HCT116 (cell line): ENCODE measurements around the gene APC2. TPM values are rescaled to one million over a fixed set of nuclear protein-coding genes. Genes with fewer than 3 reads are reported as not detected.

Experiments used
- ATAC-seq: fragments of 200-7000 bp; cut with Tn5 transposase; 2 replicates; pipeline ENCODE4 v1.9.1; 2020; ENCODE audit warnings: mild to moderate bottlenecking, moderate library complexity
- BruUV-seq: library from RNA; stranded (reverse); fragments of 400-500 nt; replicated peaks from 2 replicates; lab custom pipeline; 2021; lab: Mats Ljungman, UMichigan
- CTCF ChIA-PET: fragments of 300-600 bp; sonication (Branson Sonifier 250); formaldehyde crosslinking; loops from one replicate; lab custom pipeline; 2021; ENCODE audit warnings: antibody characterized with exemption; lab: Charles Lee
- POLR2A ChIA-PET: fragments of 300-600, 350-600 bp; sonication (Branson Sonifier 250); formaldehyde crosslinking; loops from one replicate; lab custom pipeline; 2021; ENCODE audit warnings: antibody characterized with exemption; lab: Charles Lee
- RAD21 ChIA-PET, 2 experiments: fragments of 300-600 bp; sonication (Branson Sonifier 250); formaldehyde crosslinking; loops; one replicate each; lab custom pipeline; 2023; ENCODE audit warnings: low total read pairs in 2 of 2; ENCODE audit not compliant: uncharacterized antibody in 2 of 2, unreplicated experiment in 2 of 2, low non-redundant PET in 1 of 2; lab: Charles Lee
- DNase-seq: peaks from one replicate; pipeline ENCODE4 v3.0.0-alpha.2; 2010; ENCODE audit warnings: low read depth, low spot score
- H2AFZ ChIP-seq: fragments of 200-600 bp; shearing (Covaris generic), sonication (generic); 2 replicates; pipeline ENCODE4 v1.6.1; 2017; ENCODE audit warnings: low read depth, mixed run types, mixed read lengths, antibody characterized with exemption, low read length; ENCODE audit not compliant: poor library complexity, severe bottlenecking
- H3K27ac ChIP-seq: 2 replicates; pipeline ENCODE4 v1.5.1; 2012; ENCODE audit warnings: low read depth, low read length
- H3K27me3 ChIP-seq: fragments of 200-600 bp; sonication (generic); 2 replicates; pipeline ENCODE4 v1.6.1; 2016; ENCODE audit warnings: mixed run types, low read length, mixed read lengths; ENCODE audit not compliant: insufficient read depth
- H3K36me3 ChIP-seq, 2 experiments: fragments of 200-500 bp in 1 of 2; fragments of 200-600 bp in 1 of 2; sonication (Bioruptor generic) in 1 of 2; sonication (generic) in 1 of 2; 2 replicates each; pipeline versions ENCODE4 v1.5.1 to v1.6.1; 2014 to 2016; ENCODE audit warnings: low read length in 2 of 2, inconsistent platforms in 1 of 2, mixed read lengths in 1 of 2, mixed run types in 1 of 2; ENCODE audit not compliant: insufficient read depth in 2 of 2, control insufficient read depth in 1 of 2
- H3K4me1 ChIP-seq, 2 experiments: fragments of 200-600 bp in 1 of 2; sonication (generic) in 1 of 2; 2 replicates each; pipeline versions ENCODE4 v1.5.1 to v1.6.1; 2012 to 2017; ENCODE audit warnings: low read length in 2 of 2, inconsistent platforms in 1 of 2, mild to moderate bottlenecking in 1 of 2, mixed read lengths in 1 of 2, mixed run types in 1 of 2, moderate library complexity in 1 of 2; ENCODE audit not compliant: insufficient read depth in 2 of 2, control insufficient read depth in 1 of 2
- H3K4me2 ChIP-seq: fragments of 200-600 bp; sonication (generic); 2 replicates; pipeline ENCODE4 v1.6.1; 2017; ENCODE audit warnings: mixed run types, low read length, mixed read lengths
- H3K4me3 ChIP-seq, 2 experiments: fragments of 200-600 bp in 1 of 2; sonication (generic) in 1 of 2; replicated peaks in 1 of 2; 2 replicates each; pipeline ENCODE4 v1.5.1; 2011 to 2016; ENCODE audit warnings: low read length in 2 of 2, control low read depth in 1 of 2, low read depth in 1 of 2, mild to moderate bottlenecking in 1 of 2, mixed read lengths in 1 of 2, mixed run types in 1 of 2
- H3K79me2 ChIP-seq: fragments of 200-600 bp; sonication (generic); 2 replicates; pipeline ENCODE4 v1.6.1; 2017; ENCODE audit warnings: mild to moderate bottlenecking, mixed run types, low read length, moderate library complexity, mixed read lengths; ENCODE audit not compliant: insufficient read depth
- H3K9ac ChIP-seq: fragments of 200-600 bp; sonication (generic); 2 replicates; pipeline ENCODE4 v1.6.1; 2016; ENCODE audit warnings: low read length, mixed read lengths
- H3K9me2 ChIP-seq: fragments of 200-600 bp; sonication (generic), shearing (Covaris generic); 2 replicates; pipeline ENCODE4 v1.6.1; 2017; ENCODE audit warnings: mixed run types, mild to moderate bottlenecking, moderate library complexity; ENCODE audit not compliant: insufficient read depth
- H3K9me3 ChIP-seq, 2 experiments: fragments of 200-500 bp in 1 of 2; fragments of 200-600 bp in 1 of 2; sonication (Bioruptor generic) in 1 of 2; sonication (generic) in 1 of 2; 2 replicates each; pipeline ENCODE4 v1.6.1; 2014 to 2017; ENCODE audit warnings: low read length in 2 of 2, mixed read lengths in 2 of 2, inconsistent platforms in 1 of 2, low read depth in 1 of 2, mild to moderate bottlenecking in 1 of 2, mixed run types in 1 of 2, moderate library complexity in 1 of 2; ENCODE audit not compliant: control insufficient read depth in 1 of 2, insufficient read depth in 1 of 2
- H4K20me1 ChIP-seq: fragments of 200-600 bp; sonication (generic), shearing (Covaris generic); 2 replicates; pipeline ENCODE4 v1.6.1; 2017; ENCODE audit warnings: mixed run types, mild to moderate bottlenecking, moderate library complexity; ENCODE audit not compliant: insufficient read depth
- ATF3 ChIP-seq: IDR thresholded peaks from 2 replicates; pipeline ENCODE4 v1.6.1; 2012
- CBX3 ChIP-seq: IDR thresholded peaks from 2 replicates; pipeline ENCODE4 v1.6.1; 2012; ENCODE audit warnings: low read depth
- CEBPB ChIP-seq: IDR thresholded peaks from 2 replicates; pipeline ENCODE4 v1.6.1; 2012; ENCODE audit warnings: low read depth
- CTCF ChIP-seq, 3 experiments: fragments of 200-600 bp in 1 of 3; sonication (generic) in 1 of 3; IDR thresholded peaks in 2 of 3; conservative IDR thresholded peaks in 1 of 3; 2 replicates each; pipeline ENCODE4 v1.5.1; 2012 to 2017; ENCODE audit warnings: low read depth in 2 of 3, low read length in 2 of 3, antibody characterized with exemption in 1 of 3, borderline replicate concordance in 1 of 3, control low read depth in 1 of 3, mild to moderate bottlenecking in 1 of 3, mixed read lengths in 1 of 3, mixed run types in 1 of 3, moderate library complexity in 1 of 3; ENCODE audit not compliant: insufficient read depth in 1 of 3
- EGR1 ChIP-seq: IDR thresholded peaks from 2 replicates; pipeline ENCODE4 v1.6.1; 2012; ENCODE audit warnings: low read depth
- ELF1 ChIP-seq: IDR thresholded peaks from 2 replicates; pipeline ENCODE4 v1.6.1; 2012; ENCODE audit warnings: low read depth, borderline replicate concordance
- EZH2 ChIP-seq: fragments of 200-600 bp; sonication (generic); IDR thresholded peaks from 2 replicates; pipeline ENCODE4 v1.6.1; 2017; ENCODE audit warnings: antibody characterized with exemption, mixed run types
- FOSL1 ChIP-seq: IDR thresholded peaks from 2 replicates; pipeline ENCODE4 v1.6.1; 2012; ENCODE audit warnings: low read depth
- POLR2A ChIP-seq: IDR thresholded peaks from 2 replicates; pipeline ENCODE4 v1.7.0; 2011; ENCODE audit warnings: borderline replicate concordance; ENCODE audit not compliant: insufficient read depth, insufficient read length; ENCODE audit errors: extremely low read depth
- RAD21 ChIP-seq: IDR thresholded peaks from 2 replicates; pipeline ENCODE4 v1.6.1; 2012; ENCODE audit warnings: low read depth, mild to moderate bottlenecking
- SIN3A ChIP-seq: IDR thresholded peaks from 2 replicates; pipeline ENCODE4 v1.6.1; 2012; ENCODE audit warnings: low read depth
- SP1 ChIP-seq: IDR thresholded peaks from 2 replicates; pipeline ENCODE4 v1.6.1; 2012; ENCODE audit warnings: low read depth
- SRF ChIP-seq: IDR thresholded peaks from 2 replicates; pipeline ENCODE4 v1.6.1; 2012; ENCODE audit warnings: low read depth
- TCF7L2 ChIP-seq: IDR thresholded peaks from 2 replicates; pipeline ENCODE4 v1.7.0; 2011; ENCODE audit warnings: borderline replicate concordance, inconsistent platforms; ENCODE audit not compliant: insufficient read depth, insufficient read length; ENCODE audit errors: extremely low read depth
- ZBTB33 ChIP-seq: IDR thresholded peaks from 2 replicates; pipeline ENCODE4 v1.6.1; 2011; ENCODE audit warnings: mild to moderate bottlenecking, low read length, moderate library complexity; ENCODE audit not compliant: insufficient replicate concordance; ENCODE audit errors: extremely low read depth
- ZNF274 ChIP-seq: fragments of 200-500 bp; sonication (Bioruptor generic); IDR thresholded peaks from 2 replicates; pipeline ENCODE4 v1.6.1; 2014; ENCODE audit warnings: mild to moderate bottlenecking, low read depth, low read length, inconsistent platforms
- intact Hi-C: fragments of 100-400 bp; cut with micrococcal nuclease; formaldehyde crosslinking; loops from 2 replicates; pipeline ENCODE4 v1.10.0; 2022
- total RNA-seq: library from RNA; stranded (reverse); gene quantifications from one replicate; pipeline ENCODE4 v1.2.1, GENCODE V29; 2021; ENCODE audit not compliant: unreplicated experiment

APC2 gene
- total RNA-seq, 1 experiment from 2014 or later: 1.6 TPM

GRCh38 chr19:1450735-1451731 is 1.1 kb downstream of the APC2 start:
- Histone ChIP-seq H3K27ac (no peak overlapping the region), H3K4me1 (peaks cover 18 to 40% of the 10 kb centered on the region in 2 experiments), H3K36me3 (no peaks in the 10 kb centered on the region), H3K27me3 (no peaks in the 10 kb centered on the region; the same call in 1 of the 2 replicates), H3K9me3 (no peaks in the 10 kb centered on the region), H3K79me2 (no peaks in the 10 kb centered on the region), H2AFZ (no peak overlapping the region), H3K9me2 (no peaks in the 10 kb centered on the region), H4K20me1 (no peaks in the 10 kb centered on the region), H3K4me3 (no peak overlapping the region), H3K9ac (no peak overlapping the region), H3K4me2 (no peak overlapping the region)
- ATAC-seq (no peak), DNase-seq (no peak)
- TF ChIP-seq CTCF (IDR thresholded peaks at IDR 0.05 in 2 of 3, conservative IDR thresholded peaks at IDR 0.05 in 1 of 3; ENCODE audit: borderline replicate concordance in 1 of 3, insufficient read depth in 1 of 3, low read depth in 2 of 3, low read length in 2 of 3): no peak
- TF ChIP-seq SP1: no peak
- TF ChIP-seq ATF3: no peak
- no peak for TF ChIP-seq FOSL1
- TF ChIP-seq SRF: no peak
- no peak for TF ChIP-seq ZBTB33
- TF ChIP-seq EZH2: no peak
- TF ChIP-seq EGR1: no peak
- no peak for TF ChIP-seq CBX3
- TF ChIP-seq RAD21: no peak
- TF ChIP-seq SIN3A: no peak
- TF ChIP-seq TCF7L2: no peak
- no peak for TF ChIP-seq POLR2A
- no peak for TF ChIP-seq CEBPB
- no peak for TF ChIP-seq ZNF274
- TF ChIP-seq ELF1: no peak
- intact Hi-C loops: no loop called here
- CTCF ChIA-PET: no interaction called here
- RAD21 ChIA-PET: interaction anchor here in 1 of 2 experiments (0.5 kb wide), 1 partner anchor 95 kb away, joined by 4 read pairs; no protein-coding TSS in a partner anchor
- POLR2A ChIA-PET: no interaction called here
- BruUV-seq: no TSS peak
